GM10248 (cell line): ENCODE measurements around the gene SYNJ1.
"Not testable (repeated sequence)": the region's sequence is repeated elsewhere in the genome, so short reads cannot be mapped to it uniquely, and the experiment has no call there.

Experiments used
- CTCF ChIA-PET: fragments of 300-600 bp; sonication (Branson Sonifier 250); formaldehyde crosslinking; extraction: SDS; loops from one replicate; lab custom pipeline; 2021; ENCODE audit warnings: antibody characterized with exemption; lab: Yijun Ruan, JAX
- POLR2A ChIA-PET: fragments of 350-650 bp; sonication (Branson Sonifier 250); formaldehyde crosslinking; extraction: SDS; loops from one replicate; lab custom pipeline; 2020; ENCODE audit warnings: antibody characterized with exemption; lab: Yijun Ruan, JAX
- DNase-seq: peaks from one replicate; pipeline ENCODE4 v3.0.0; 2012; ENCODE audit errors: extremely low spot score
- TF ChIP-seq, protein P1 (sequence below): IDR thresholded peaks from 2 replicates; pipeline ENCODE4 v1.5.1; 2012; ENCODE audit warnings: mild to moderate bottlenecking, low read depth; ENCODE audit errors: extremely low read depth, missing control alignments, control extremely low read depth

SYNJ1 gene

DNA sequence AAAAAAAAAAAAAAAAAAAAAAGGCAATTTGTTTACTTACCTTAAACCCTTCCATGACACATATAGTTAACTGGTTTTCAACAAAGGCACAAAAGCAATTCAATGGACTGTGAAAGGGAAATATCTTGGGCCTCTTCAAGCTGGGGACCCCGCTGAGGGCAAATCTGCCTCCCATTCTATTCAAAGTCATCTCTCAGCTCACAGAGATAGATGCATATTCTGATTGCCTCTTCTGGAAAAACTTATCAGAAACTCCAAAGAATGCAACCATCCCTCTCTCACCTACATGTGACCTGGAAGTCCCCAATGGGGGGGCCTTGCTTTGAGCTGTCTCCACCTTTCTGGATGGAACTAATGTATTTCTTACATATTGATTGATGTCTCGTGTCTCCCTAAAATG is 12.1 kb upstream of the SYNJ1 start:
- ChIA-PET CTCF (interaction anchor here (1.0 kb wide), 1 partner anchor 32 kb away, joined by 3 read pairs; the partner anchor contains the start of gene PAXBP1), POLR2A (interaction anchor here (0.8 kb wide), 1 partner anchor 31 kb away, joined by 3 read pairs; the partner anchor contains the start of gene PAXBP1)
- TF ChIP-seq, protein P1, sequence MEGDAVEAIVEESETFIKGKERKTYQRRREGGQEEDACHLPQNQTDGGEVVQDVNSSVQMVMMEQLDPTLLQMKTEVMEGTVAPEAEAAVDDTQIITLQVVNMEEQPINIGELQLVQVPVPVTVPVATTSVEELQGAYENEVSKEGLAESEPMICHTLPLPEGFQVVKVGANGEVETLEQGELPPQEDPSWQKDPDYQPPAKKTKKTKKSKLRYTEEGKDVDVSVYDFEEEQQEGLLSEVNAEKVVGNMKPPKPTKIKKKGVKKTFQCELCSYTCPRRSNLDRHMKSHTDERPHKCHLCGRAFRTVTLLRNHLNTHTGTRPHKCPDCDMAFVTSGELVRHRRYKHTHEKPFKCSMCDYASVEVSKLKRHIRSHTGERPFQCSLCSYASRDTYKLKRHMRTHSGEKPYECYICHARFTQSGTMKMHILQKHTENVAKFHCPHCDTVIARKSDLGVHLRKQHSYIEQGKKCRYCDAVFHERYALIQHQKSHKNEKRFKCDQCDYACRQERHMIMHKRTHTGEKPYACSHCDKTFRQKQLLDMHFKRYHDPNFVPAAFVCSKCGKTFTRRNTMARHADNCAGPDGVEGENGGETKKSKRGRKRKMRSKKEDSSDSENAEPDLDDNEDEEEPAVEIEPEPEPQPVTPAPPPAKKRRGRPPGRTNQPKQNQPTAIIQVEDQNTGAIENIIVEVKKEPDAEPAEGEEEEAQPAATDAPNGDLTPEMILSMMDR, result no peak
- no peak for DNase-seq

DNA sequence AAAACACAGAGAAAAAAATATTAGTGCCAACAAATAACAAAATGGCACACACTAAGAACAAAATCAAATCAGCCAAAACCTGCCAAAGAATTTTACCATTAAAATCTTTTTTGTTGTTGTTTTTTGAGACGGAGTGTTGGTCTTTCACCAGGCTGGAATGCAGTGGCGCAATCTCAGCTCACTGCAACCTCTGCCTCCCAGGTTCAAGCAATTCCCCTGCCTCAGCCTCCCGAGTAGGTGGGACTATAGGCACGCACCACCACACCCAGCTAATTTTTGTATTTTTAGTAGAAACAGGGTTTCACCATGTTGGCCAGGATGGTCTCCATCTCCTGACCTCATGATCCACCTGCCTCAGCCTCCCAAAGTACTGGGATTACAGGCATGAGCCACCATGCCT is 8.3 kb upstream of the SYNJ1 start:
- CTCF ChIA-PET, result interaction anchor here (1.1 to 1.2 kb wide), 2 partner anchors 19 to 24 kb away, joined by 3 to 4 read pairs; no protein-coding TSS in a partner anchor
- POLR2A ChIA-PET, DNase-seq: not testable (repeated sequence)

GRCh38 chr21:32735524-32735923 is 7.7 kb upstream of the SYNJ1 start:
- ChIA-PET CTCF (interaction anchor here (1.1 to 1.2 kb wide), 2 partner anchors 20 to 23 kb away, joined by 3 to 4 read pairs; no protein-coding TSS in a partner anchor), POLR2A (no interaction called here)
- TF ChIP-seq, protein P1, result no peak

DNA sequence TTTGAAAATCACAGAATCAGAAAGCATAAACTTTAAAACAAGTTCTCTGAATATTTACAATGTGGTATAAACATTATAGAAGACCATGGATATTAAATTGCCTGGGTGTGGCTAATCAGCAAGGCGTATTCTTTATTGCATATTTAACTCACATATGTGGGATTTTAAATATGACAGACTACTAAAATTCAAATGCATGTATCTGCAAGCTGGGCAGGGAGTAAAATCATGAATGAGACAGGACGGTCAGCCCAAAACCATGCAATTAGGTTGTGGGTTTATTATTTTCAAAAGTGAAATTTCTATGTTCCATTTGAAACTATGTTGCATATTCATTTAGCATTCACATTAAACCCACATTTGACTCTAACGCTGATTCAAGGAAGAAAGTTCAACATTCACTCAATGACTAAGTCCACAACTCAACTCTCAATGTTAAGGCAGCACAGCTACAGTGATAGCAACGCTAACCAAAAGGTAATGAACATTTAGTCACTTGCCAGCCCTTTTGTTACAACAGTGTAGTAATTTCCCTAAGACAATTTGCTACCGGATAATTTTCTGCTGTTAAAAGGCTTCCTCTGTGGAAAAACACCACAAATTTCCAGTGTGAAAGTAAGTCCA is 6.3 kb upstream of the SYNJ1 start:
- ChIA-PET CTCF (no interaction called here), POLR2A (no interaction called here)
- no peak for DNase-seq
- TF ChIP-seq, protein P1, result no peak

More at GRCh38 chr21:32735524-32735923, 7.7 kb upstream of the SYNJ1 start:
- no peak for DNase-seq

DNA sequence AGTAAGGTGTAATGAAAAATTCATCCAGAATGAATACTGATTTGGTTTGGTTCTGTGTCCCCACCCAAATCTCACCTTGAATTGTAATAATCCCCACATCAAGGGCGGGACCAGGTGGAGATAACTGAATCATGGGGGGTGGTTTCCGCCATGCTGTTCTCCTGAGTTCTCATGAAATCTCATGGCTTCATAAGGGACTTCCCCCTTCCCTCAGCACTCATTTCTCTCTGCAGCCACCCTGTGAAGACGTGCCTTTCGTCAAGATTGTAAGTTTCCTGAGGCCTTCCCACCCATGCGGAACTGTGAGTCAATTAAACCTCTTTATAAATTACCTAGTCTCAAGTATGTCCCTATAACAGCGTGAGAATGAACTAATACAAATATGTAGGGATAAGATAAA is 5.5 kb upstream of the SYNJ1 start:
- CTCF ChIA-PET, result interaction anchor here (2.4 kb wide), 1 partner anchor 15 kb away, joined by 6 read pairs; no protein-coding TSS in a partner anchor

DNA sequence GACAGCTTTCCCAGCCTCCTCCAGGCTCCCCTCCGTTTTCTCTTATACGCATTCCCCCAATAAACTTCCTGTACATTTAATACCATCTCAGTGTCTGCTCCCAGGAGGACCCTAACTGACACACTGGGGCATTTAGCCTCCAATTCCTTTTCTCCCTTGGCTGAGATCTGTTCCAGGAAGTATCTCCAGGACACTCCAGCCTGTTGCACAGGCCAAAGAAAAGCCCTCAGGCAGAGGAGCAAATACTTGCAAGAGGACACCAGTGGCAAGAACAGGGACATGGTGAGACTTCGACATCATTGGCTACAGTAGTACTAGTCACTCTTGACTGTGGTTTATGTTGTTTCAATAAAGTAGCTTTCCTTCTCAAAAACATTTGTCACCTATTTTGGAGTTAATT is 4.7 kb upstream of the SYNJ1 start:
- no peak for DNase-seq
- POLR2A ChIA-PET, result no interaction called here
- CTCF ChIA-PET, result interaction anchor here (1.5 to 2.5 kb wide), 4 partner anchors 16 to 25 kb away, joined by 5 to 7 read pairs (median 6); no protein-coding TSS in a partner anchor
- TF ChIP-seq, protein P1, result no peak

More for the DNA sequence above, 5.5 kb upstream of the SYNJ1 start:
- DNase-seq, result no peak
- TF ChIP-seq, protein P1, result no peak
- POLR2A ChIA-PET, result no interaction called here

GRCh38 chr21:32728848-32729247 is 1.0 kb upstream of the SYNJ1 start:
- no peak for DNase-seq
- ChIA-PET POLR2A (interaction anchor here (1.5 kb wide), 2 partner anchors 17 to 28 kb away, joined by 4 to 7 read pairs; no protein-coding TSS in a partner anchor), CTCF (interaction anchor here (1.0 to 1.6 kb wide), 4 partner anchors 10 to 43 kb away, joined by 3 to 10 read pairs (median 4); partner anchors contain the start of gene PAXBP1)
- TF ChIP-seq, protein P1, result no peak
